WERI-Rb-1 (cell line): ENCODE results near the gene DOCK8.
"Not testable (repeated sequence)": the region's sequence is repeated elsewhere in the genome, so short reads cannot be mapped to it uniquely, and the experiment has no call there.

ENCODE experiments used
- DNase-seq: peaks from one replicate; pipeline ENCODE4 v3.0.0-alpha.2; 2020
- H3K27ac ChIP-seq: fragments of 250-450 bp; sonication (Bioruptor Pico); 2 replicates; pipeline ENCODE4 v1.5.1; 2020; ENCODE audit warnings: mild to moderate bottlenecking, moderate library complexity
- H3K27me3 ChIP-seq: fragments of 250-450 bp; sonication (Bioruptor Pico); 2 replicates; pipeline ENCODE4 v1.5.1; 2021; ENCODE audit warnings: mild to moderate bottlenecking, low read depth, moderate library complexity; ENCODE audit not compliant: insufficient read depth, severe bottlenecking
- H3K36me3 ChIP-seq: fragments of 250-450 bp; sonication (Bioruptor Pico); 2 replicates; pipeline ENCODE4 v1.5.1; 2020; ENCODE audit warnings: mild to moderate bottlenecking, moderate library complexity
- H3K4me3 ChIP-seq: 2 replicates; pipeline ENCODE4 v1.5.1; 2011; ENCODE audit warnings: low read depth, mild to moderate bottlenecking, control low read depth, low read length
- H3K9me3 ChIP-seq: fragments of 250-450 bp; sonication (Bioruptor Pico); 2 replicates; pipeline ENCODE4 v1.5.1; 2021; ENCODE audit warnings: mild to moderate bottlenecking, moderate library complexity; ENCODE audit not compliant: severe bottlenecking
- TF ChIP-seq, protein P1 (sequence below): IDR thresholded peaks from 2 replicates; pipeline ENCODE4 v1.5.1; 2011; ENCODE audit warnings: low read depth, mild to moderate bottlenecking, control low read depth, inconsistent platforms, low read length

DOCK8 gene

DNA sequence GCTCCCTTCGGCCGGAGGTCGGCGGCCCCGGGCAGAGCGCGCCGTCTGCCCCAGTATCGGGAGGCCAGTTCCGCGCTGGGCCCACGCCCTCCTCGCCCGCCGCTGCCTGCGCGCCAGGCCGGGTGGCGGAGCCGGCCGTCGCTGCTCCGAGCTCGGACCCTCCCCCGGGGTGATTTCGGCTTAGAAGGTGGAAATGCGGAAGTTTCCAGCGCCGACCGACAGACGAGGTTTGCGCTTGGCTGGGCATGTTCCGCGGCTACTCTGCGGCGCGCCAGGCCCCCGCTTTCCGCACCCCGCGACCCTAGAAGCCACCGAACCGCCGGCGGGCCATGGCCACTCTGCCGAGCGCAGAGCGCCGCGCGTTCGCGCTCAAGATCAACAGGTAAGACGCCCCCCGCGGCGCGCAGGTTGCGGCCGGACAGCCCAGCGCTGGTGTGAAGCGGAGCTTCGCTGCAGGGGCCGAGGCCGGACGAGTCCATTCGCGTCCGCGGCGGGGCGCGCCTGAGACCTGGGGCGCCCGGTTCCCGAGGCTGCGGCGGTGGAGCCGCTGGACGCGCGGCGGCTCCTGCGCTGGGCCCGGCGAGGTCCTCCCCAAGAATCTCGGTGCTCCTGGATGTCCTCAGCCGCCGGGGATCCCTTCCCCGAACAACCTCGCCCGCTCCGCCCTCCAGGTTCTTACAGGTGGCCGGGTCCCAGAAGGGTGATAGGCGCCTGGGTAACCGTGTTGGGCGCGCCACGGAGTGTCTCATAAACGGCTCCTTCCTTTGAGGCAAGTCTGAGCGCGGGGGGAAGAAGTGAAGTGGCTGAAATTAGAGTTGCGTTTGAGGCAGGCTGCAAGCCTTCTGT is at the start of gene DOCK8:
TSS of gene DOCK8 (plus strand) at position 218 of the 846 bp plus-strand sequence. CDS start at position 330, 112 bp downstream.
- Histone ChIP-seq H3K27ac (no peak within 1 kb of the TSS), H3K4me3 (no peak within 1 kb of the TSS)
- no peak for DNase-seq

DNA sequence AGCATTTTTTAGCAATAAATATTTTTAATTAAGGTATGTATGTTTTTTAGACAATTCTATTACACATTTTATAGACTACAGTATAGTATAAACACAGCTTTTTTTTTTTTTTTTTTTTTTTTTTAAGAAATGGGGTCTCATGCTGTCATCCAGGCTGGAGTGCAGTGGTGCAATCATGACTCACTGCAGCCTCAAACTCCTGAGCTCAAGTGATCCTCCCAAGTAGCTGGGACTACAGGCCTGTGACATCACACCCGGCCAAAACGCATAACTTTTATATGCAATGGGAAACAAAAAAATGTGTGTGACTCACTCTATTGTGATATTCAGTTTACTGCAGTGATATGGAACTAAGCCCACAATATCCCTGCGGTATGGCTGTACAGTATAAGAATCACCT is 44.9 kb upstream of the DOCK8 start:
- not testable (repeated sequence) for DNase-seq, H3K27ac ChIP-seq, H3K4me3 ChIP-seq, H3K36me3 ChIP-seq, H3K27me3 ChIP-seq, H3K9me3 ChIP-seq

More for the DNA sequence above, at the start of gene DOCK8:
- Histone ChIP-seq H3K36me3 (no peaks in the 10 kb centered on the region; the same call in 1 of the 2 replicates), H3K9me3 (peaks cover 7% of the 10 kb centered on the region), H3K27me3 (no peaks in the 10 kb centered on the region)
- TF ChIP-seq, protein P1, sequence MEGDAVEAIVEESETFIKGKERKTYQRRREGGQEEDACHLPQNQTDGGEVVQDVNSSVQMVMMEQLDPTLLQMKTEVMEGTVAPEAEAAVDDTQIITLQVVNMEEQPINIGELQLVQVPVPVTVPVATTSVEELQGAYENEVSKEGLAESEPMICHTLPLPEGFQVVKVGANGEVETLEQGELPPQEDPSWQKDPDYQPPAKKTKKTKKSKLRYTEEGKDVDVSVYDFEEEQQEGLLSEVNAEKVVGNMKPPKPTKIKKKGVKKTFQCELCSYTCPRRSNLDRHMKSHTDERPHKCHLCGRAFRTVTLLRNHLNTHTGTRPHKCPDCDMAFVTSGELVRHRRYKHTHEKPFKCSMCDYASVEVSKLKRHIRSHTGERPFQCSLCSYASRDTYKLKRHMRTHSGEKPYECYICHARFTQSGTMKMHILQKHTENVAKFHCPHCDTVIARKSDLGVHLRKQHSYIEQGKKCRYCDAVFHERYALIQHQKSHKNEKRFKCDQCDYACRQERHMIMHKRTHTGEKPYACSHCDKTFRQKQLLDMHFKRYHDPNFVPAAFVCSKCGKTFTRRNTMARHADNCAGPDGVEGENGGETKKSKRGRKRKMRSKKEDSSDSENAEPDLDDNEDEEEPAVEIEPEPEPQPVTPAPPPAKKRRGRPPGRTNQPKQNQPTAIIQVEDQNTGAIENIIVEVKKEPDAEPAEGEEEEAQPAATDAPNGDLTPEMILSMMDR: no peak

DNA sequence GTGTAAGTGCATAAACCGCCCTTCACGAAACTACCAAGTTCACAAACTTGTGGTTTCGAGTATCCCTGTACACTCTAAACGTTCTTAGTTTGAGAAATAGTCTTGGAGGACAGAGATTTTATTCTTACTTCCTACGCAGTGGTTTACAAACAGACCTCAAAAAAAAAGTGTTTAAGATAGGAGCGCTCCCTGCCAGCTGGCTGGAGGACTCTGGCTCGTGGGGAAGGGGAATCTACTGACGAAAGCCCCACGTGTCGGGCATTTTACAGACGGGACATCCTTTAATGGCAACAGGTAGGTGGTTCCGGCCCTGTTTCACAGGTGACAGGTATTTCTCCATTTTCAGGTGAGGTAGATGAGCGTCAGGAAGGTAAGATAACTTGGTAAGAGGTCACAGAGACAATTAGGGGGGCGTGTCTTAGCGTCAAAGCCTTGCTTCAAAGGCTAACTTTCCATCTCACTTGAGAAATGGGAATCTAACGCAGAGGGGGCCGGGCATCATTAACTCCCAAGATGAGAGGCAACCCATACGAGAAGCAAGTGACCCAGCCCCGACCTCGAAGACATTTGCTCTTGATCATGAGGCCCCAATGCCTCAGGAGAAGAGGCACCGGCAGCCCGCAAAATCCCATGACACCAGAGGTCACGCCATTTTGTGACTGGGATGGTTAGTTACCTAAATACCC is 36.4 kb upstream of the DOCK8 start:
- DNase-seq: not testable (repeated sequence)
- H3K27ac ChIP-seq: peak overlapping the region; percentile 52

DNA sequence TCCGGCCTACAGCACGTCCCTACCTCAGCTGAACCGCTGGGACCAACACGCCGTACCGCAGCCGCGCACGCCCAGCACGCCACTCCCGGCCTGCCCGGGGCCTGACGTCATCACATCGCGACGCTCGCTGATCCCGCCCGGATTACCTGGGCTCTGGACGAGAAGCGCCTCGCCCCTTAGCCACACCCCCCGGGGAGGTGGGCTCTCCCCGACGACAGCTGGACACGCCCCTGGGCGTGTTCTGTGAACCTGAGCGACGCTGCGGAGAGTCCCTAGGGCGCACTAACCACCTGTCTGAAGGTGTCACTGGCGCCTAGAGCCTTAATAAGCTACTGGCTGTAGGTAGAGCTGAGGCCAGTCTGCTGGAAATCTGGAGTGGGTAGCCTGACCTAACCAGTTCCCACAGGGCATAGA is 35.7 kb upstream of the DOCK8 start, which contains the start of gene ZNG1A:
TSS of gene ZNG1A (minus strand) at position 87 of the 414 bp plus-strand sequence. CDS start 87 bp downstream, outside the sequence.
- Histone ChIP-seq H3K4me3 (peak within 1 kb of the TSS; percentile 45), H3K27ac (peak within 1 kb of the TSS; percentile 52)
- not testable (repeated sequence) for H3K9me3 ChIP-seq, H3K36me3 ChIP-seq, H3K27me3 ChIP-seq
- DNase-seq: peak; percentile 88

More for the DNA sequence above, 36.4 kb upstream of the DOCK8 start:
- not testable (repeated sequence) for H3K36me3 ChIP-seq, H3K27me3 ChIP-seq, H3K9me3 ChIP-seq
- H3K4me3 ChIP-seq: peak overlapping the region; percentile 45

DNA sequence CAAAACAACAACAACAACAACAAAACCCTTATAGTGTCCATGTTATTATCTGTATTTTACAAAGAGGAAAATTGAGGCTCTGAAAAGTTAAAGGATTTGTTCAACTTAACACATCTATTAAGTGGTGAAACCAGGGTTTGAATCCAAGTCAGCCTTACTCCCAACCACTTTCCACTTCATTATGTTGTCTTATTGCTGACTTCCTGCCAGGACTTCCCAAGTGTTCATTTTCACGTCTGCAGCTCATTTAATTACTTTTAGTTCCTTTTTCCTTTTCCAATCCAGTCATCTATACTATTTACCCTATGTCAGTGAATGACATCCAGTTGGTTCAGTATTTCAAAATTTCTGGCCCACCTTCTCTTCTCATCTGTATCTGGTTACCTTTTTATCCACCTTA is 15.1 kb upstream of the DOCK8 start:
- not testable (repeated sequence) for H3K9me3 ChIP-seq, DNase-seq, H3K4me3 ChIP-seq, H3K27ac ChIP-seq, H3K36me3 ChIP-seq, H3K27me3 ChIP-seq

DNA sequence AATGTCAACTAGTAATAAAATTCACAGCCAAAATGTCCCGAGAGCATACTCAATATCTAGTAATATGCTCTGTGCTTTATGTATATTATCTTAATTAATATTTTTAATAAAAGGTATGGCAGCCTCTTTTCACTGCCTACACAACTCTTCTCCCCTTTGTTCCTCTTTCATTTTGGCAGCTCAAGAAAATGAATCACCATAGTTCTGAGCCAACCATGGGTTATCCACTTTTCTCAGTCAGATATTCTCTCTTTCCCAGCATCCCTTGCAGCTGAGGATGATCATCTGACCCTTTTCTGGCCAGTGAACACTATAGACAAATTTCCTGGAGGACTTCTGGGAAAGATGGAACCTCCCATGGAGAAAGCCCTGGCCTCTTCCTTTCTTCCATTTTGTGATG is 8.2 kb upstream of the DOCK8 start:
- Histone ChIP-seq H3K4me3 (no peak overlapping the region), H3K36me3 (no peaks in the 10 kb centered on the region; the same call in 1 of the 2 replicates), H3K9me3 (no peaks in the 10 kb centered on the region), H3K27me3 (no peaks in the 10 kb centered on the region), H3K27ac (no peak overlapping the region)
- DNase-seq: no peak
- TF ChIP-seq, protein P1: no peak

DNA sequence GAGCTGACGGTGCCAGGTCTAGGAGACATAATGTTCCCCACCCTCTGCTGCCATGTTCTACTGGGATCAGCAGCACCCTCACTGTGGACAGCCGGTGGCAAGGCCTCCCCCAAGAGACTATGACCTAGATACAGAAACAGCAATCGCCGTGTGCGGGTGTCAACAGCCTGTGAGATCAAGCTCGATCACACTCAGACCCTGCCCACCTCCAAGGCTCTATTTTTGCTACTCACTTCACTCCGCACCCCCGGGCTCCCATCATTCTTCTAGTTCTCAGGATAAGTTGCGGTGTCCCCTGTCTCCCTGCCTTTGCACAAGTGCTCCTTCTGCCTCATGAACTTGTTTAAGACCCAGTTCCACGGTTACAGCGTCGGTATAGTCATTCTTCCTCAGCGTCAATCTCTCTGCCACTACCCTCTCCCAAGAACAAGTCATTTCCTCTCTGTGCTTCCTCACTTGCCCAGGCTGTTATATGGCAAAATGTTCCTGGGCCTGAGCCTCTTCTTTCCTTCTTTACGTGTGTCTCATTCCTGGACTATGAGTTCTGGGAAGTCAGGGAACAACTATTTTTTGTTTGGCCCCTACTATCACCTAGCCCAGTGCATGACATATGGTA is 5.4 kb upstream of the DOCK8 start:
- Histone ChIP-seq H3K36me3 (no peaks in the 10 kb centered on the region; the same call in 1 of the 2 replicates), H3K27ac (no peak overlapping the region), H3K27me3 (no peaks in the 10 kb centered on the region), H3K9me3 (no peaks in the 10 kb centered on the region), H3K4me3 (no peak overlapping the region)
- TF ChIP-seq, protein P1: no peak
- no peak for DNase-seq
